Fibroblast of mammary gland (primary cell): ENCODE data around the gene SLC22A4.

Experiments used
- DNase-seq: peaks from one replicate; pipeline ENCODE4 v3.0.0-alpha.2; 2010; ENCODE audit warnings: low read depth
- H3K4me3 ChIP-seq: 2 replicates; pipeline ENCODE4 v1.5.1; 2011; ENCODE audit warnings: low read depth, mild to moderate bottlenecking, low read length, moderate library complexity; ENCODE audit not compliant: control insufficient read depth
- CTCF ChIP-seq: conservative IDR thresholded peaks from 2 replicates; pipeline ENCODE4 v1.5.1; 2011; ENCODE audit warnings: low read depth, low read length, inconsistent platforms; ENCODE audit not compliant: control insufficient read depth, insufficient read depth

The SLC22A4 gene

GRCh38 chr5:132344775-132345514 is 50.8 kb downstream of the SLC22A4 start:
- no peak overlapping the region for H3K4me3 ChIP-seq
- DNase-seq, result no peak
- TF ChIP-seq CTCF, result no peak

- no peak overlapping the region for H3K4me3 ChIP-seq
- TF ChIP-seq CTCF, result no peak
- no peak for DNase-seq
These were observed 59.3 kb downstream of the SLC22A4 start for GRCh38 chr5:132353486-132353995.

- no peak overlapping the region for H3K4me3 ChIP-seq
- no peak for TF ChIP-seq CTCF
- DNase-seq, result no peak
These were observed 60.4 kb downstream of the SLC22A4 start for GRCh38 chr5:132354381-132355139.

DNA sequence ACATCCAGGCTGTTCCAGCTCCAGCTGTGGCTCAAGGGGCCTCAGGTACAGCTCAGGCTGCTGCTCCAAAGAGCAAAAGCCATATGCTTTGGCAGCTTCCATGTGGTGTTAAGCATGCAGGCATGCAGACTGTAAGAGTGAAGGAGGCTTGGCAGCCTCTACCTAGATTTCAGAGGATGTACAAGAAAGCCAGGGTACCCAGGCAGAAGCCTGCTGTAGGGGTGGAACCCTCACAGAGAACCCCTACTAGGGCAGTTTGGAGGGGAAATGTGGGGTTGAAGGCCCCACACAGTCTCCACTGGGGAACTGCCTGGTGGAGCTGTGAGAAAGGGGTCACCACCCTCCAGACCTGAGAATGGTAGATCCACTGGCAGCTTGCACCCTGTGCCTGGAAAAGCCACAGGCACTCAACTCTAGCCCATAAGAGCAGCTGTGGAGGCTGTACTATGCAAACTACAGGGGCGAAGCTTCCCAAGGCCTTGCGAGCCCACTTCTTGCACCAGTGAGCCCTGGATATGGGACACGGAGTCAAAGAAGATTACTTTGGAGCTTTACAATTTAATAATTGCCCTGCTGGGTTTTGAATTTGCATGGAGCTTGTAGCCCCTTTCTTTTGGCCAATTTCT is 61.1 kb downstream of the SLC22A4 start:
- no peak for DNase-seq
- TF ChIP-seq CTCF, result no peak
- no peak overlapping the region for H3K4me3 ChIP-seq

DNA sequence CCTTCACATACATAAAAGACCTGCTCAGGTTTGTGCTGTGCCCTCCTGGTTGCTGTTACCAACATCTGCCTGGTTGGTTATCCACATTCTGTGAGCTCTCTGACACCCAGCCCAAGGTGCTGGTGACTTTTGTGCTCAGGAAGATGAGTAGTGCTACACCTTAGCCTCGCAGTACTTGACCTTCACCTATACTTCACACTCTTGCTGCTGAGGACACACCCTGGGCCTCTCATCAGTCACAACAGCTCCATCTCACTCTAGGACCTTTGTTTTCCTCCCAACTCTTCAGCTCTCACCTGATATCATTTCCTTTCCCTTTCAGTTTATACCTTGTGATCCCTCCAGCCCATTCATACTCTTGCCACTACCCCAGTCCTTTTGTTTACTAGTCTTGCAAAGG is 64.6 kb downstream of the SLC22A4 start:
- no peak for DNase-seq
- no peak overlapping the region for H3K4me3 ChIP-seq
- TF ChIP-seq CTCF, result no peak

- TF ChIP-seq CTCF, result no peak
- DNase-seq, result no peak
- no peak overlapping the region for H3K4me3 ChIP-seq
These were observed 67.9 kb downstream of the SLC22A4 start for GRCh38 chr5:132362086-132362485.
